Measurements from ENCODE around the gene KLK10. TPM values are rescaled to one million over a fixed set of nuclear protein-coding genes. Genes with fewer than 3 reads are reported as not detected.

Gene KLK10
- total RNA-seq, 4 donors from 2014 or later, result 1.6 to 14.2 (median 9.8) TPM; not detected in 1

GRCh38 chr19:51036519-51036918, 17.0 kb upstream of the KLK10 start:
- ATAC-seq (ENCODE audit: low FRiP score) (no peak), DNase-seq (ENCODE audit: low spot score) (no peak)
- TF ChIP-seq CTCF (IDR thresholded peaks at IDR 0.05), result no peak

GRCh38 chr19:51034704-51035103, 15.2 kb upstream of the KLK10 start, which contains the start of gene KLK12:
KLK12 (minus strand) TSS chr19:51035002; CDS start chr19:51034621, 381 bp downstream.
- DNase-seq (ENCODE audit: low spot score) (no peak), ATAC-seq (ENCODE audit: low FRiP score) (no peak)
- no peak for TF ChIP-seq CTCF (IDR thresholded peaks at IDR 0.05)

GRCh38 chr19:51031880-51032225, 12.3 kb upstream of the KLK10 start:
- ATAC-seq (ENCODE audit: low FRiP score) (no peak), DNase-seq (ENCODE audit: low spot score) (no peak)
- no peak for TF ChIP-seq CTCF (IDR thresholded peaks at IDR 0.05)

GRCh38 chr19:51031220-51031879, 11.8 kb upstream of the KLK10 start:
- no peak for TF ChIP-seq CTCF (IDR thresholded peaks at IDR 0.05)
- ATAC-seq (ENCODE audit: low FRiP score), result no peak
- no peak for DNase-seq (ENCODE audit: low spot score)

- ATAC-seq (ENCODE audit: low FRiP score) (no peak), DNase-seq (ENCODE audit: low spot score) (no peak)
- TF ChIP-seq CTCF (IDR thresholded peaks at IDR 0.05), result no peak
Measured at GRCh38 chr19:51030631-51031030, 11.1 kb upstream of the KLK10 start.

GRCh38 chr19:51029718-51030117, 10.2 kb upstream of the KLK10 start:
- ATAC-seq (ENCODE audit: low FRiP score) (no peak), DNase-seq (ENCODE audit: low spot score) (no peak)
- TF ChIP-seq CTCF (IDR thresholded peaks at IDR 0.05), result no peak

GRCh38 chr19:51027873-51028272, 8.4 kb upstream of the KLK10 start:
- no peak for ATAC-seq (ENCODE audit: low FRiP score)

More at GRCh38 chr19:51027873-51028272, 8.4 kb upstream of the KLK10 start:
- DNase-seq (ENCODE audit: low spot score), result no peak
- TF ChIP-seq CTCF (IDR thresholded peaks at IDR 0.05), result no peak

Data from omental fat pad (tissue), 4 donors.